NCI-H2227 (cell line): ENCODE measurements around the gene SRSF12.
"Not testable (repeated sequence)": the region's sequence is repeated elsewhere in the genome, so short reads cannot be mapped to it uniquely, and the experiment has no call there.

Experiments
- DNase-seq: peaks from one replicate; lab custom pipeline; 2025; ENCODE audit not compliant: unreplicated experiment; lab: John Stamatoyannopoulos, UW

SRSF12 gene

GRCh38 chr6:89131599-89131998 lies 13.7 kb upstream of the SRSF12 start:
- no peak for DNase-seq

- not testable (repeated sequence) for DNase-seq
Observed at GRCh38 chr6:89128256-89128671, 10.4 kb upstream of the SRSF12 start.

DNA sequence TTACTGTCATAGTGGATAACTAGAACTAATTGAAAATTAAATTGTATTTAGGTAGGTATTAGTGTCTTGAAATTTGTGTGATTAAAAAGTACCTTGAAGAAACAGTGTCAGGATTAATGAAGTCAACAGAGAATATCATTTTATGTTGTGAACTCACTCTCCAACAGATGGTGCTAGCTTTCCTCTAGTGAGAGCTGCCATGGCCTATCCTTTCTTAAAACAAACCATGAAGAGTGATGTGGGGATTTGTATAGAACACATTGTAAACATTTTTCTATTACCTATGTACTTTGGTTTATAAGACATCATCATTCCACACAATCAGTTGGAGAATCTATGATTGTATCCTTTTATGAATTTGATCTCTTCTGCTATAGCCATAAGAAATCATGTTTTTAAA lies 4.8 kb upstream of the SRSF12 start:
- peak; percentile 34 for DNase-seq

- no peak for DNase-seq
Observed at GRCh38 chr6:89121934-89122333, 4.1 kb upstream of the SRSF12 start.

- DNase-seq, result no peak
Observed at GRCh38 chr6:89120371-89120770, 2.5 kb upstream of the SRSF12 start.

GRCh38 chr6:89118931-89119330 lies 1.1 kb upstream of the SRSF12 start:
- DNase-seq, result no peak

DNA sequence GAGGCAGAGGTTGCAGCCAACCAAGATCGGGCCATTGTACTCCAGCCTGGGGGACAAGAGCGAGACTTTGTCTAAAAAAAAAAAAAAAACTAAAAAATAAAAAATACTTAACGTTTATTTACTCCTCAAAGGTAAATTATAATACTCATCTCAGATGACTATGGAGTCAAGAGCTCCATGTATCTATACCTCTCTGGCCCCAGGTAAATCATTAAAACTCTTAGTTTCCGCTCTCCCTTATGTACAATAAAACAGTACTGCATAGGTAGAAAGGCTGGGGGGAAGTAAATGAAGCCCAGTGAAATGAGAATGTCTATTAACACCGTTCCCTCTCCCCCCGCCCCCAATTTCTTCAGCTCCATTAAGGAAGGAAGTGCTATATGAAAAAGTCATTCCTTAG lies 1.2 kb downstream of the SRSF12 start:
- DNase-seq, result no peak

DNA sequence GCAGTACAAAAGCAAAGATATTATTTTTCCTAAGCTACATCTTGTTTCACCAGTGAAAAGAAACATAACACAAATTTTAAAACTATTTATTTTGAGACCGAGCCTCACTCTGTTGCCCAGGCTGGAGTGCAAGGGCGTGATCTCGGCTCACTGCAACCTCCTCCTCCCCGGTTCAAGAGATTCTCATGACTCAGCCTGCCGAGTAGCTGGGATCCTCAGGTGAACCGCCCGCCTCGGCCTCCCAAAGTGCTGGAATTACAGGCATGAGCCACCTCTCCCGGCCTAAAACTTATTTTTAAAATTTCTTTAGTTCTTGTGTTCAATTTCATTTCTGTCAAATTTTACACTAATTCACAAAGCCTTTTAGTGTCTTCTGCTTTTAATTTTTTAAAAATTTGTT lies 5.9 kb downstream of the SRSF12 start:
- DNase-seq, result no peak

DNA sequence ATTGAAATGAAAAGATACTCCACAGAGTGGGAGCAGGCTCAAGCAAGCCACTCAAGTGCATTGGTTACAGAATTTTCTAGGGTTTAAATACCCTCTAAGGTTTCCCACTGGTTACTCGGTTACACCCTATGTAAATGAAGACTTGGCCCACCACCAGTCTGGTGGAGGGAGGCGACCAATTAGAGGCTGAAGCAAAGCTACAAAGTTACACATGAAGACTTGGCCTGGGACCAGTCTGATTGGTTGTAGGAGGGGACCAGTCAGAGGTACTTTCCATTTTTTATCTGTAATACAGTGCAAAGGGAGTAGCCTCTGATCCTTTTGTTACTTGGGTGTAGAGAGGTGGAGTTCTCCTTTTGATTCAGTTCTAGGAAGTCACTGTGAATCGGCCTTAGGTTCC lies 7.6 kb downstream of the SRSF12 start:
- DNase-seq, result no peak

- no peak for DNase-seq
Observed at GRCh38 chr6:89100114-89100513, 17.8 kb downstream of the SRSF12 start.

- DNase-seq, result no peak
Observed at GRCh38 chr6:89098461-89098860, 19.4 kb downstream of the SRSF12 start.

DNA sequence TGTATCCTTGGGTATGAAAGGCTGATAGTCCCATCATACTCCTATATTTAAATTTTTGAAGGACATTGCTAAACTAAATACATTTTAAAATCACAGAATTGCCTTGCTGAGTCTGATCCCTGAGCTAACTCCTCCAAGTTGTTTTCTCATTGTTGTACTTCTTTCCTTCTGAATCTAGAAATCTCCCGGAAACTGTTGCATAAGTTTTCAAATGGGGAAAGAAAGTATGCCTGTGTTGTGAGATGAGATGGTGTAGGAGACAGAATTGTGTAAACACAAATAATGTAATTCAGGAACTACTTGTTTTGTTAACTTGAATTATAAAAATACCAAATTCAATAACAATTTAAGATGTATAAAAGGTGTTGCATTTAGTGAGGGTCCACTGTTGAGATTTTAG lies 30.0 kb downstream of the SRSF12 start:
- DNase-seq, result no peak

GRCh38 chr6:89085409-89086205 lies 32.3 kb downstream of the SRSF12 start:
- no peak for DNase-seq

DNA sequence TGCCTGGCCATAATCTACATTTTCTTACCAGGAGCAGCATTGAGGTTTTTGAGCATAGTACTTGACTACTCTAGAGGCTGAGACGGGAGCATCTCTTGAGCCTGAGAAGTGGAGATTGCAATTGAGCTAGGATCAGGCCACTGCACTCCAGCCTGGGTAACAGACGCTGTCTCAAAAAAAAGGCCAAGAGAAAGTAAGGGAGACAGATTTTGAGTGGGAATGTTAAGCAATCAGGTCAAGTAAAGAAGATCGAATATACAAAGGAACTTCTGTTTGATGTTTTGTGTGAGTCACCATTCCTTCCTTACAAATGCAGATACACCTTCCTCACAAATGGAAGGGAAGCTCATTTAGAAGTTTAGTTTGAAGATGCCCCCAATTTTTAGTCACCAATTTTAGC lies 32.9 kb downstream of the SRSF12 start:
- no peak for DNase-seq

DNA sequence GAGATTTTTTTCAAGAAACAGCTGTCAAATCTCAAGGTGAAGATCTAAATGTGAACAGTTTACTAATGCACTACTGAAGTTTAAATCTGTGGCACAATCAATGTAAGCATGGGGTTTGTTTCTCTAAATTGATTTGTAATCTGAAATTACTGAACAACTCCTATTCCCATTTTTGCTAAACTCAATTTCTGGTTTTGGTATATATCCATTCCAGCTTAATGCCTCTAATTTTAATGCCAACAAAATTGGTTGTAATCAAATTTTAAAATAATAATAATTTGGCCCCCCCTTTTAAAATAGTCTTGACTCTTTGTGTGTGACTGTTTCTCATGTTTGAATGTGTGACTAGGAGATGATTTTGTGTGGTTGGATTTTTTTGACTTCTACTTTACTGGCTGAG lies 33.3 kb downstream of the SRSF12 start:
- no peak for DNase-seq

DNA sequence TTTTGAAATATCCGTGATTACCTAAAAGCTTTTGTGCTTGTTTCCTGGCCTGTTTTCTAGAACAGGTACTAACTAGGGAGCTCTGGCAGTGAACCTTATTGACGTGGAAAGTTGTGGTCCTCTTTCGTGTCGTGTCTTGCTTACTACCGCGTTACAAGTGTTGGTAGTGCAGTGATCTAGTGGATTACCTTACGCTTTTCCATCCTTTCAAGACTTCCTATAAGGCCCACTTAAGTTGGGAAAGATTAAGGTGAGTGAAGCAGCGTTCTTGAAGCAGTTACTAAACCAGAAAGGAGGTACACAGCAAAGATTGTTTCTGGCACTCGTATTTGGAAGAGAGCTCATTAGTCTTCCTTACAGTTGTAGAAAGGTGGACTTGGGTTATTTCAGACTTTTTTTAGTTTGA lies 35.4 kb downstream of the SRSF12 start:
- DNase-seq, result no peak

DNA sequence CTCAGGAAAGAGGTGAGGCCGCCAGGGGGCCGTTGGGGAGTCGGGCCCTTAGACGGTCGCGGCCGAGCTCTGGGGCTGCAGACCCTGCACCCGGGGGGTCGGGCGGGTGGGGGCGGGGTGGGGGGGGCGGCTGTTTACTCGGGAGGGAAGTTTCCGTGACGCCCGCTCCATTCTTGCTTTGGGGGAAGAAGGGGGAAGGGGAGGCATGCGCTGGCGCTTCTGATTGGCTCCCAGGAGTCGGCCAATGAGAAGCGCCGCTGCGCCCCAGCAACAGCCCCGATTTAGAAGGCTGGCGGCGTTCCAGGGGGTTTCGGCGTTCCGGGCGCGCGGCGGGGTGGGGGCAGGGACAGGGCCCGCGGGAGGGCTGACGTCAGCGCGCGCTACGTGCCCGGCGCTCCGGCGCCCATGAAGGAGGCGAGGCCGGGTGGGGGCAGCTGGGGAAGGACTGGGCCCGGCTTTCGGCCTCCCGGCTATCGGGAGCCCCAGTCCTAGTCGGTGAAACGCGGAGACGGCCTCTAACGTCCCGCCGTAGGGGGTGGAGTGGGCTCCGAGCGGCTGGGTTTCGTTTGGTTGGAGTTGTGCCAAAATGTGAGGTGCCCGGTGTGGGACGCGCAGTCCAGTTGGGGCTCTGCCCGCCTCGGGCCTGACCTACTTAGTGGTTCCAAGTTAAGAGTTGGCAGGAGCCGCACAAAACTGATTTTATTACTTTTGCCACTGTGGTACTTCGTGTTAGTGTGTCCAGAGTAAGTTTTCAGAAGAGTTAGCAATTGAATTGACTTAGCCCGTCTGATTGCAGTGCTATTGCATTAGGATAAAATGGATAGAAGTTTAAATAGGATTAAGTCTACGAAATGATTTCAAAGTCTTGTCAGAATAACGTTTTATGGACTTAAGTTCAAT lies 36.2 kb downstream of the SRSF12 start:
- DNase-seq, result peak; percentile 93

DNA sequence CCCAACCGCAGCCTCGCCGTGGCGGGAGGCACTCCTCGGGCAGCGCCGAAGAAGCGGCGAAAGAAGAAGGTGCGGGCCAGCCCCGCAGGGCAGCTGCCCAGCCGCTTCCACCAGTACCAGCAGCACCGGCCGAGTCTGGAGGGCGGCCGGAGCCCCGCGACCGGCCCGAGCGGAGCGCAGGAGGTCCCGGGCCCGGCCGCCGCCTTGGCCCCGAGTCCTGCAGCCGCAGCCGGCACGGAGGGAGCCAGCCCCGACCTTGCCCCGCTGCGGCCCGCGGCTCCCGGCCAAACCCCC lies 36.8 kb downstream of the SRSF12 start:
- DNase-seq, result no peak

- peak; percentile 97 for DNase-seq
Observed at GRCh38 chr6:89080281-89081128, 37.4 kb downstream of the SRSF12 start, which contains the start of gene PNRC1. TSS of gene PNRC1 (plus strand) at chr6:89080751. CDS start at chr6:89080895, 144 bp downstream.

- DNase-seq, result peak; percentile 48
Observed at GRCh38 chr6:89079511-89080234, 38.2 kb downstream of the SRSF12 start.

GRCh38 chr6:89073840-89074239 lies 44.0 kb downstream of the SRSF12 start:
- DNase-seq, result no peak
